ENCODE measurements around the gene HEATR9. TPM values are rescaled to one million over a fixed set of nuclear protein-coding genes. Genes with fewer than 3 reads are reported as not detected.

Gene HEATR9
- total RNA-seq, 1 experiment from 2014 or later = not detected

GRCh38 chr17:35876534-35876933 lies 7.8 kb upstream of the HEATR9 start:
- ChIA-PET CTCF (interaction anchor here (0.8 to 1.3 kb wide), 3 partner anchors 93 to 272 kb away, joined by 3 read pairs; no protein-coding TSS in a partner anchor), POLR2A (no interaction called here)
- H3K4me3 Mint-ChIP-seq = no peak overlapping the region
- no peaks in the 10 kb centered on the region for H3K9me3 Mint-ChIP-seq
- no peak for ATAC-seq
- H3K27ac Mint-ChIP-seq = no peak overlapping the region
- peaks cover 9% of the 10 kb centered on the region for H3K4me1 Mint-ChIP-seq
- H3K36me3 Mint-ChIP-seq = no peaks in the 10 kb centered on the region
- TF ChIP-seq NR1H2 (CRISPR knock-in tag; IDR thresholded peaks at IDR 0.05) (no peak), ZNF396 (CRISPR knock-in tag; IDR thresholded peaks at IDR 0.05; ENCODE audit: borderline replicate concordance) (no peak), MYBL2 (CRISPR knock-in tag; IDR thresholded peaks at IDR 0.05) (no peak), EMX1 (CRISPR knock-in tag; IDR thresholded peaks at IDR 0.05) (no peak), ZNF138 (CRISPR knock-in tag; conservative IDR thresholded peaks at IDR 0.05) (no peak), ZSCAN18 (CRISPR knock-in tag; IDR thresholded peaks at IDR 0.05) (no peak), SOX15 (CRISPR knock-in tag; IDR thresholded peaks at IDR 0.05) (no peak), TCF7 (CRISPR knock-in tag; IDR thresholded peaks at IDR 0.05; ENCODE audit: low read depth) (no peak), AR (CRISPR knock-in tag; IDR thresholded peaks at IDR 0.05) (no peak), RORB (CRISPR knock-in tag; IDR thresholded peaks at IDR 0.05) (no peak), FOXP4 (CRISPR knock-in tag; IDR thresholded peaks at IDR 0.05) (no peak), ERG (CRISPR knock-in tag; IDR thresholded peaks at IDR 0.05) (no peak), USF1 (CRISPR knock-in tag; IDR thresholded peaks at IDR 0.05) (no peak), USF2 (CRISPR knock-in tag; IDR thresholded peaks at IDR 0.05) (no peak), PRRX2 (CRISPR knock-in tag; IDR thresholded peaks at IDR 0.05) (no peak), NR2C2 (CRISPR knock-in tag; IDR thresholded peaks at IDR 0.05) (no peak)
- no peaks in the 10 kb centered on the region for H3K27me3 Mint-ChIP-seq (ENCODE audit: low read depth)
- no peak for DNase-seq (ENCODE audit: low spot score)

GRCh38 chr17:35875800-35876139 lies 7.1 kb upstream of the HEATR9 start:
- ChIA-PET POLR2A (no interaction called here), CTCF (interaction anchor here (0.8 to 1.3 kb wide), 3 partner anchors 93 to 273 kb away, joined by 3 read pairs; no protein-coding TSS in a partner anchor)
- DNase-seq (ENCODE audit: low spot score) = no peak
- Mint-ChIP-seq H3K27me3 (ENCODE audit: low read depth) (no peaks in the 10 kb centered on the region), H3K36me3 (no peaks in the 10 kb centered on the region), H3K4me3 (no peak overlapping the region), H3K4me1 (peaks cover 15% of the 10 kb centered on the region), H3K9me3 (no peaks in the 10 kb centered on the region), H3K27ac (no peak overlapping the region)
- TF ChIP-seq ZNF121 (CRISPR knock-in tag; IDR thresholded peaks at IDR 0.05) (no peak), AR (CRISPR knock-in tag; IDR thresholded peaks at IDR 0.05) (no peak), CREM (CRISPR knock-in tag; IDR thresholded peaks at IDR 0.05) (no peak), JUN (CRISPR knock-in tag; IDR thresholded peaks at IDR 0.05) (no peak)
- ATAC-seq = no peak

Measured in WTC11 (cell line).